Measurements from ENCODE around the gene SUPT7L.

SUPT7L gene

GRCh38 chr2:27710640-27711430 is 47.4 kb upstream of the SUPT7L start:
- ATAC-seq: no peak
- TF ChIP-seq, protein P1, sequence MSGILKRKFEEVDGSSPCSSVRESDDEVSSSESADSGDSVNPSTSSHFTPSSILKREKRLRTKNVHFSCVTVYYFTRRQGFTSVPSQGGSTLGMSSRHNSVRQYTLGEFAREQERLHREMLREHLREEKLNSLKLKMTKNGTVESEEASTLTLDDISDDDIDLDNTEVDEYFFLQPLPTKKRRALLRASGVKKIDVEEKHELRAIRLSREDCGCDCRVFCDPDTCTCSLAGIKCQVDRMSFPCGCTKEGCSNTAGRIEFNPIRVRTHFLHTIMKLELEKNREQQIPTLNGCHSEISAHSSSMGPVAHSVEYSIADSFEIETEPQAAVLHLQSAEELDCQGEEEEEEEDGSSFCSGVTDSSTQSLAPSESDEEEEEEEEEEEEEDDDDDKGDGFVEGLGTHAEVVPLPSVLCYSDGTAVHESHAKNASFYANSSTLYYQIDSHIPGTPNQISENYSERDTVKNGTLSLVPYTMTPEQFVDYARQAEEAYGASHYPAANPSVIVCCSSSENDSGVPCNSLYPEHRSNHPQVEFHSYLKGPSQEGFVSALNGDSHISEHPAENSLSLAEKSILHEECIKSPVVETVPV (CRISPR knock-in tag; IDR thresholded peaks at IDR 0.05): no peak
- TF ChIP-seq, protein P2, sequence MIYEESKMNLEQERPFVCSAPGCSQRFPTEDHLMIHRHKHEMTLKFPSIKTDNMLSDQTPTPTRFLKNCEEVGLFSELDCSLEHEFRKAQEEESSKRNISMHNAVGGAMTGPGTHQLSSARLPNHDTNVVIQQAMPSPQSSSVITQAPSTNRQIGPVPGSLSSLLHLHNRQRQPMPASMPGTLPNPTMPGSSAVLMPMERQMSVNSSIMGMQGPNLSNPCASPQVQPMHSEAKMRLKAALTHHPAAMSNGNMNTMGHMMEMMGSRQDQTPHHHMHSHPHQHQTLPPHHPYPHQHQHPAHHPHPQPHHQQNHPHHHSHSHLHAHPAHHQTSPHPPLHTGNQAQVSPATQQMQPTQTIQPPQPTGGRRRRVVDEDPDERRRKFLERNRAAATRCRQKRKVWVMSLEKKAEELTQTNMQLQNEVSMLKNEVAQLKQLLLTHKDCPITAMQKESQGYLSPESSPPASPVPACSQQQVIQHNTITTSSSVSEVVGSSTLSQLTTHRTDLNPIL (CRISPR knock-in tag; IDR thresholded peaks at IDR 0.05; ENCODE audit: low read depth): no peak

- TF ChIP-seq ISL1 (CRISPR knock-in tag; IDR thresholded peaks at IDR 0.05) (no peak), ZNF8 (CRISPR knock-in tag; IDR thresholded peaks at IDR 0.05) (no peak), ZFP3 (CRISPR knock-in tag; IDR thresholded peaks at IDR 0.05) (no peak), TOX (CRISPR knock-in tag; IDR thresholded peaks at IDR 0.05; ENCODE audit: borderline replicate concordance) (no peak), ESRRG (CRISPR knock-in tag; IDR thresholded peaks at IDR 0.05) (no peak), PATZ1 (CRISPR knock-in tag; IDR thresholded peaks at IDR 0.05; ENCODE audit: borderline replicate concordance) (no peak), ZNF565 (CRISPR knock-in tag; conservative IDR thresholded peaks at IDR 0.05; ENCODE audit: low read depth) (no peak), CSDC2 (CRISPR knock-in tag; IDR thresholded peaks at IDR 0.05) (no peak), SNAI2 (CRISPR knock-in tag; IDR thresholded peaks at IDR 0.05) (no peak)
- TF ChIP-seq, protein P1 (CRISPR knock-in tag; IDR thresholded peaks at IDR 0.05): no peak
- no peak for ATAC-seq
Measured at GRCh38 chr2:27709960-27710575, 46.7 kb upstream of the SUPT7L start.

DNA sequence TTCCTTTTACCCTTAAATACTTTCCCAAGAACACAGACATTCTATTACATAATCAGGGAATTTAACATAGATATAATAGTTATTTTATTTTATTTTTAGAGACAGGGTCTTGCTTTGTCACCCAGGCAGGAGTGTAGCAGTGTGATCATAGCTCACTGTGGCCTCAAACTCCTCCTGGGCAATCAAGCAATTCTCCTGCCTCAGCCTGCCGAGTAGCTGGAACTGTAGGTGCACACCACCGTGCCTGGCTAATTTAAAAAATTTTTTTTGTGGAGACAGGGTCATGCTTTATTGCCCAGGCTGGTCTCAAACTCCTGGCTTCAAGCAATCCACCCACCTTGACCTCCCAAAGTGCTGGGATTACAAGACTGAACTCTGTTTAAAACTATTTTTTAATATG is 45.9 kb upstream of the SUPT7L start:
- no peak for ATAC-seq
- TF ChIP-seq TSHZ2 (CRISPR knock-in tag; IDR thresholded peaks at IDR 0.05) (no peak), ESRRG (CRISPR knock-in tag; IDR thresholded peaks at IDR 0.05) (no peak), PPARA (CRISPR knock-in tag; IDR thresholded peaks at IDR 0.05; ENCODE audit: borderline replicate concordance) (no peak), CSDC2 (CRISPR knock-in tag; IDR thresholded peaks at IDR 0.05) (no peak), ISL1 (CRISPR knock-in tag; IDR thresholded peaks at IDR 0.05) (no peak), ARNTL (CRISPR knock-in tag; IDR thresholded peaks at IDR 0.05; ENCODE audit: borderline replicate concordance, low read depth) (no peak)

DNA sequence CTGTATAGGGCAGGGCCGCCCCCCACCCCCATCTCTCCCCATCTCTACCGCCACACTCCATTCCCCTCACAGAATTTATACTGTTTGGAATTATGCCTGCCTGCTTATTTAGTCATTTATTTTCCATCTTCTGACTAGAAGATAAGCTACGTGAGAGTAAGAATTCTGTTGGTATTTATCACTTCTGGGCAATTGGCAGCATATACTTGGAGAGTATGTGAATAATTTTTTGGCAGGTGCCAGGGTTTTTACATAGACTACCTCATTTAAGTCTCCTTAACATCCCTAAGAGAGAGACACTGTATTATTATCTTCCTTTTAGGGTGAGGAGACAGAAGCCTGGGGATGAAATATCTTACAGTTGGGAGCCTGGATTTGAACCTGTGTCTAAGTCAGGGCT is 45.3 kb upstream of the SUPT7L start:
- TF ChIP-seq RARB (CRISPR knock-in tag; IDR thresholded peaks at IDR 0.05) (no peak), ARNTL (CRISPR knock-in tag; IDR thresholded peaks at IDR 0.05; ENCODE audit: borderline replicate concordance, low read depth) (no peak), CSDC2 (CRISPR knock-in tag; IDR thresholded peaks at IDR 0.05) (no peak), TOX (CRISPR knock-in tag; IDR thresholded peaks at IDR 0.05; ENCODE audit: borderline replicate concordance) (no peak), TCF4 (CRISPR knock-in tag; IDR thresholded peaks at IDR 0.05; ENCODE audit: borderline replicate concordance) (no peak), TSHZ2 (CRISPR knock-in tag; IDR thresholded peaks at IDR 0.05) (no peak), OSR1 (CRISPR knock-in tag; IDR thresholded peaks at IDR 0.05) (no peak), GLIS3 (CRISPR knock-in tag; IDR thresholded peaks at IDR 0.05) (no peak), ZNF70 (CRISPR knock-in tag; IDR thresholded peaks at IDR 0.05) (no peak)
- no peak for ATAC-seq

All from SK-N-SH treated with all-trans-retinoic acid at 6 μM for 48 hours (cell line).